IPS-11a (cell line): ENCODE measurements around the gene SNX30.

Experiments used
- H3K4me3 ChIP-seq: one replicate; pipeline ENCODE4 v1.5.1; 2013; ENCODE audit warnings: low read depth, low read length, control low read depth

SNX30 gene

DNA sequence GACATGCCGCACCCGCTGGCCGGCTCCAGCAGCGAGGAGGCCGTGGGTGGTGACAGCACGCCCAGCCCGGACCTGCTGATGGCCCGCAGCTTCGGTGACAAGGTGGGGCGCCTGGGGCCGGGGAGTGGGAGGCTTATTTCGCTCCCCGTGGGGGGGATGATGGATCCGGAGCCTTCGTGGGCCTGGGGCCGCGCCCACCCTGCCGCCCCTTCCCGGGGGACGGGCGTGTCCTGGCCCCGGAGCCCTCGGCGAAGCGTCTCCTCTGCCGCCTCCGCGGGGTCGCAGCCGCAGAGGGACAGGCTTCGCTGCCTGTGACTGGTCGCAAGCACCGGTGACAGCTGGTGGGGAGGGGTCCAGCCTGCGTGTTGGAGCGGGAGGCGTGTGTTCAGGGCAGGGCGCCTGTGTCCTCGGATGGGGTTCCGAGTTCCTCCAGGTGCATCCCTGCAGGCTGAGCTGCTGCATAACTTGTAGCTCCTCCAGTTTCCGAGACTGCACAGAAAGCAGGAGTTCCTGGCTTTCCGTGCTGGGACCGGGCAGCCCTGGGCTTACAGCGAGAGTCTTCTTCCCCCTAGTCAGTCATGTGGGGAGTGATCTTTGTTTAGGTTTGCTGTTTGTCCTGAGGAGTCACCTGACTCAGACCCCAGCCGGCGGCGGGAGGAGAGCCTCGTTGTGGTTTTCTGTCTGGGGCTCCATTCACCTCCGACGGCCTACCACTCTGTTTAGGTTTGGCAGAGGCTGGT, 666 bp downstream of the SNX30 start:
- H3K4me3 ChIP-seq: peak overlapping the region; percentile 71

DNA sequence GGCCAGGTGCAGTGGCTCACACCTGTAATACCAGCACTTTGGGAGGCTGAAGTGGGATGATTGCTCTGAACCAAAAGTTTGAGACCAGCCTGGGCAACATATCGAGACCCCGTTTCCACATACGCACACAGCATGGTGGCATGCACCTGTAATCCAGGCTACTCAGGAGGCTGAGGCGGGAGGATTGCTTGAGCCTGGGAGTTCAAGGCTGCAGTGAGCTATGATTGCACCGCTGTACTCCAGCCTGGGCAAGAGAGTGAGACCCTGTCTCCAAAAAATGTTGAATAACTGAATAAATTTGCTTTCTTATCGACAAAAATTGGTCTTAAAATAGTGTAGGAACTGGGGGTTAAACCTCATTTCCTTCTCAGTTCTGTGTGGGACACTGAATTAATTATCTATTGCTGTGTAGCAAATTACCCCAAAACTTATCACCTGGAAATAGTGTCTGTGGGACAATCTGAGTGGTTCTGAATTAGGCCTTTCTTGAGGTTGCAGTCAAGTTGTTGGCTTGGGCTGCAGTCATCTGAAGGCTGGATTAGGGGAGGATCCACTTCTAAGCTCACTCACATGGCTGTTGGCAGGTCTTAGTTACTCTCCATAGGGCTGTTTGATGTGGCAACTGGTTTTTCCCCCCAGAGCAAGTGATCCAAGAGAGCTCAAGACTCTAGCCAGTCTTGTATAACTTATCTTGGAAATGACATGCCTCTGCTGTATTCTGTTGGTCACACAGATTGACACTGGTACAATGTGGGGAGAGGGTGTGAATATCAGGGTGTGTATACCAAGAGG, 2.0 kb downstream of the SNX30 start:
- no peak overlapping the region for H3K4me3 ChIP-seq

- H3K4me3 ChIP-seq: no peak overlapping the region
Measured at GRCh38 chr9:112753725-112754124, 3.2 kb downstream of the SNX30 start.

DNA sequence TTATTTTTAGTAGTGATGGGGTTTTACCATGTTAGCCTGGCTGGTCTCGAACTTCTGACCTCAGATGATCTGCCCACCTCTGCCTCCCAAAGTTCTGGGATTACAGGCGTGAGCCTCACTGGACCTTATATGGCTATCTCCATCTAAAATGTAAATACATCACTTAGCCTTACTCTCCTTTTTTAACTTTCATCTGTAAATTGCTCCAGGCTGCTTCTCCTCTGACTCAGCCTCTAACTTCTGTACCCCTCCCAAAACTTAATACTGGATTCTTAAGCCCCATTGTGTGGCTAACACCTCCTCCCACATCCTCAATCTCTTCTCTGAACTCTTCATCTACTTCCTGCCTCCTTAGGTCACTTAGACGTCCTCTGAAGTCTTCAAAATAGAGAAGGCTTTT, 4.0 kb downstream of the SNX30 start:
- no peak overlapping the region for H3K4me3 ChIP-seq

- H3K4me3 ChIP-seq: no peak overlapping the region
Measured at GRCh38 chr9:112755016-112755427, 4.5 kb downstream of the SNX30 start.

- no peak overlapping the region for H3K4me3 ChIP-seq
Measured at GRCh38 chr9:112755675-112756074, 5.1 kb downstream of the SNX30 start.

DNA sequence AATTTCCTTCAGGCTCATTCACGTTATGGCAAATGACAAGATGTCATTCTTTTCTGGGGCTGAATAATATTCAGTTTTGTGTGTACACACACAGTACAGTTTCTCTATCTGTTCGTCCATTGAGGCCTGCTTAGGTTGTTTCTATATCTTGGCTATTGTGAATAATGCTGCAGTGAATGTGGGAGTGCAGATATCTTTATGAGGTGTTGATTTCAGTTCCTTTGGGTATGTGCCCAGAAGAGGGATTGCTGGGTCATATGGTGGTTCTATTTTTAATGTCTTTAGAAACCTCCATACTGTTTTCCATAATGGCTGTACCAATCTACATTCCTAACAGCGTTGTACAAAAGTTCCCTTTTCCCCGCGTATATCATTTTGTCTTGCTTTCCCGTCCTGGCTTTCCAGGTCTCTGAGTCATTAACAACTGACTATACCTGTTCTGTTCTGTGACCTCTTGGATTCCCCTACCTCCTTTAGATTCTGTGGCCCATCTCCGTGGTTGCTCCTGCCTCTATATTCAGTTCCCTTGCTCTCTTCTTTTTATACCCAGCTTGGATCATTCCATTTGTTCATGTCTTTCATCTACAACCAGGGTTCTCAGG, 6.8 kb downstream of the SNX30 start:
- H3K4me3 ChIP-seq: no peak overlapping the region

GRCh38 chr9:112757940-112758339, 7.4 kb downstream of the SNX30 start:
- no peak overlapping the region for H3K4me3 ChIP-seq

GRCh38 chr9:112760821-112761220, 10.3 kb downstream of the SNX30 start:
- no peak overlapping the region for H3K4me3 ChIP-seq

DNA sequence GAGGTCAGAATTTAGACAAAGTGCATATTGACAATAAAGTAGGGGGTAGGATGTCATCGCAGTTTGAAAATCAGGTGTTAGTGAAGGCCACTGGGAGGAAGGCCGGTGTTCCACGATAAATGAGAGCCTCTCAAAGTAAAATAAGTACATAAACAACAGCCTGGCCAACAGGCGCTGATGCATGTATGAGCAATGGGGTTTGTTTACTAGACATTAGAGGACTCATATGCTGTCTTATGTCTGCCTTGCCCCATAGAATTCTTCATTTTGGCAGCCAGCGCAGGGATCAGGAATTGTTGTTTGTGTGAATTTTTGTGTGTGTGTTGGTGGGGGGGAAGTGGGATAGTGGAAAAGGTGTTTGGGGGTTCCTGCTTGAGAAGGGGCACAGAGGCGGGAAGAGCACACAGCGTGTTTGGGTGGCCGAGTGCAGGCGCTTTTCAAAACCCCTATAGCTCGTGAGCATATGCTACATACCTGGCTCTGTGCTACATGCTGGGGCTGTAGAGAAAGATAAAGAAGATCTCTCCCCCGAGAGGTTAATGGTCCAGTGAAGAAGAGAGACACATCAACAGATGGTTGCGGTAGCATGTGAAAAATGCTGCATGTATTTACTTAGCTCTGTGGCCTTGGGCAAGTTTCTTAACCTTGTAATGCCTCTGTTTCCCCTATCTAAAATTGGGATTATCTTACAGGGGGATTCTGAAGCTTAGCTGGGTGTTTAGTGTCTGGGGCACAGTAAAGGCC, 11.5 kb downstream of the SNX30 start:
- no peak overlapping the region for H3K4me3 ChIP-seq

DNA sequence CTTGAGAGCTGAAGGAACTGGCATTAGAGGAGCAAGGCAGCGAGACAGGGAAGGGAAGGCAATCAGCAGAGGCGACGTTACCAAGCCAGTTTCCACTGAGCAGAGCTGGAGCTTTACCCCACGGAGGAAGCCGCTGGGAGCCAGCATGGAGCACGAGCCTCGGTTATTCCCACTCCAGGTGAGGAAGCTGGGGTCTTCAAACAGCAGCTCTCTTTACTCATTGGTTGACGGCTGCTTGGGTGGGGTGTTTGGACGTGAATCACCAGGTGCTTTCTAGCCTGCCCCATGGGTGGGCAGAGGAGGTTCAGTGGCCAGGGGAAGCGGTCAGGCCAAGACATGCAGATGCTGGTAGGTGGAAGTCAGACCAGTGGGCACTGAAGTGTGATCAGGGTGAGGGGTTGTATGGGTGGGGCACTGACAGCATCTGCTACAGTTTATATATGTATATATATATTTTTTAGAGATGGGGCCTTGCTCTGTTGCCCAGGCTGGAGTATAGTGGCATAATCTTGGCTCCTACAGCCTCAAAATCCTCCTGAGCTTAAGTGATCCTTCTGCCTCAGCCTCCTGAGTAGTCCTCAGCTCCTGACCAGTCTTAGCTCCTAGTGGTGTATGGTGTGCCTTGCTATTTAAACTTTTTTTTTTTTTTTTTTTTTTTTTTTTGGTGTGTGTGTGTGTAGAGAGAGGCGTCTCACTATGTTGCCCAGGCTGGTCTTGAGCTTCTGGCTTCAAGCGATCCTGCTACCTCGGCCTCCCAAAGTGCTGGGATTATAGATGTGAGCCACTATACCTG, 12.4 kb downstream of the SNX30 start:
- no peak overlapping the region for H3K4me3 ChIP-seq

DNA sequence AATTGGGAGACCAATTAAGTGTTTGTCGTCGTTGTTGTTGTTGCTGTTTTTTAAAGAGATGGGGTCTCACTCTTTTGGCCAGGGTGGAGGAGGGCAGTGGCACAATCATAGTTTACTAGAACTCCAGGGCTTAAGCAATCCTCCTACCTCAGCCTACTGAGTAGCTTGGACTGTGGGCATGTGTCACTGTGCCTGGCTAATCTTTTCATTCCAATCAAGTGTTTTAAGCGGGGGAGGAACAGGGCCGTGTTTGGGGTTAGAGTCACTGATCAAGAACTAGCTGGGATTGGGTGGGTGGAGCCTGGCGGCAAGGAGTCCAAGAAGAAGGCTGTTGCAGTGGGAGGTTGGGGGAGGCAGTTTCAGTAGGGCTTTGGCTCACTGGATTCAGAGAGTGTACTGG, 13.8 kb downstream of the SNX30 start:
- H3K4me3 ChIP-seq: no peak overlapping the region

DNA sequence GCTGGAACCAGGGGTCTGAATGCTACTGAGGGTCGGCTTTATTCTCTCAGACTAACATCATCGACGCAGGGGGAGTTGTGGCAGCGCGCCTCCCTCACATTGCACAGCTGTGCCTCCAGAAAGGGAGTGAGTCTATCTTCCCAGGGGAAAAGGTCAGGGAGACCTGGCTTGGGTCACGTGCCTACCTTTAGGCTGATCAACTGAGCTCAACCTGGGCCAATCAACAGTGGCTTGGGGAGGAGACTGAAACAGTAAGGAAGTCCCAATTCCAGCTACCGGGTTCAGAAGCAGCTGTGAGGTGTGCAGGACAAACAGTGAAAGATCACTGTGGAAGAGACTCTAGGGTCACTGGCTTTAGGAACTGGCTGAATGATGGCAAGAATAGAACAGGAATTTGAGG, 14.3 kb downstream of the SNX30 start:
- H3K4me3 ChIP-seq: no peak overlapping the region

DNA sequence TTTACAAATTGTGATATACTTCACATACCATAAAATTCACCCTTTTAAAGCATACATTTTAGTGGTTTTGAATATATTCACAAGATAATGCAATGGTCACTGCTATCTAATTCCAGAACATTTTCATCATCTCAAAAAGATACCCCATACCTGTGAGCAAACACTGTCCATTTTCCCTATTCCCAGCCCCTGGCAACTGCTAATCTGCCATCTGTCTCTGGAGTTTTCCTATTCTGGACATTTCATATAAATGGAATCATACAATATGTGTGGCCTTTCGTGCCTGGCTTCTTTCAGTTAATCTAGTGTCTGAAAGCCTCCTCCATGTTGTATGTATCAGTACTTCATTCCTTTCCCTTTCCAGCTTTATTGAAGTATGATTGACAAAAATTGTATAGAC, 14.7 kb downstream of the SNX30 start:
- H3K4me3 ChIP-seq: no peak overlapping the region

GRCh38 chr9:112771359-112772214, 21.0 kb downstream of the SNX30 start:
- no peak overlapping the region for H3K4me3 ChIP-seq

GRCh38 chr9:112772215-112772509, 21.6 kb downstream of the SNX30 start:
- H3K4me3 ChIP-seq: no peak overlapping the region

GRCh38 chr9:112772551-112772950, 22.0 kb downstream of the SNX30 start:
- no peak overlapping the region for H3K4me3 ChIP-seq

DNA sequence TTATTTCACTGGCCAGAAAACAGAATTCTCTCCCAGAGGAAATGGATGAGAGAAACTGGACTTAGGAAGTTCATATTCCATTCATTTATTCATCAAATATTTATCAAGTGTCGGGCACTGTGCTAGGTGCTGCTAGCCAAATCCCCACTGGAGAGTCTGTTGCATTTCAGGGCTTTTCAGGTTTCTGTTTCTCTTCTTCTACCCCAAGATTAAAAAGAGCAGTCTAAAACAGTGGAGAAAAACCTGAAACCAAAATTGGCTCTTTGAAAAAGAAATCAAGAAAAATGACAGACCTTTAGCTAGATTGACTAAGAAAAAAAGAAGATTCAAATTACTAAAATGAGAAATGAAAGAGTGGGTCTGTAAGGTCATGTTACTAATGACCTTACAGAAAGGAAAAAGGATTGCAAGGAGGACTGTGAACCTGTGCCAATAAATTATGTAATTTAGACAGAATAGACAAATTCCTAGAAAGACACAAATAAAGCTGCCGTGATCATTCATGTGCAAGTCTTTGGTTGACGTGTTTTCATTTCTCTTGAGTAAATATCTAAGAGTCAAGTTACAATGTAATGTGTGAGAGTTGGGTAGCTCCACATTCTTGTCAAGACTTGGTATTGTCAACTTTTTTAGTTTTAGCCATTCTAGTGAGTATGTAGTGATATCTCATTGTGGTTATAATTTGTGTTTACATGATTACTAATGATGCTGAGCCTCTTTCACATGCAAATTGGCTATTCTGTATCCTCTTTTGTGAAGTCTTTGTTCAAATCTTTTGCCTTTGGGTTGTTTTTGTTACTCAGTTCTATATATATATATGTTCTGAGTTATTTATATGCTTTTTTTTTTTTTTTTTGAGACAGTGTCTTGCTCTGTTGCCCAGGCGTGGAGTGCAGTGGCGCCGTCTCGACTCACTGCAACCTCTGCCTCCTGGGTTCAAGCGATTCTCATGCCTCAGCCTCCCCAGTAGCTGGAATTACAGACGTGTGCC, 23.7 kb downstream of the SNX30 start:
- H3K4me3 ChIP-seq: no peak overlapping the region

- H3K4me3 ChIP-seq: no peak overlapping the region
Measured at GRCh38 chr9:112777914-112778313, 27.4 kb downstream of the SNX30 start.
